ENCODE data around the gene SRRM2.

SRRM2 gene

GRCh38 chr16:2819939-2820835 lies 67.7 kb downstream of the SRRM2 start:
- Mint-ChIP-seq H3K4me1 (ENCODE audit: low read depth) (no peaks in the 10 kb centered on the region), H3K27me3 (ENCODE audit: low read depth) (no peaks in the 10 kb centered on the region), H3K4me3 (no peak overlapping the region), H3K36me3 (ENCODE audit: low read depth) (no peaks in the 10 kb centered on the region), H3K9me3 (no peaks in the 10 kb centered on the region), H3K27ac (no peak overlapping the region)
- no peak for DNase-seq (ENCODE audit: low spot score)

Data from T-helper 2 cell treated with Interferon-gamma antibody and Interleukin-4, amounts not matched to agents 5 μg/mL and 100 μg/mL, for 36 hours (primary cell).